Parietal lobe (tissue), 1 donor: ENCODE measurements around the gene OR4B1. TPM values are rescaled to one million over a fixed set of nuclear protein-coding genes. Genes with fewer than 3 reads are reported as not detected.

ENCODE experiments used
- total RNA-seq: library from RNA; depleted of rRNA; stranded (reverse); fragments of >200 nt; gene quantifications from one replicate; pipeline ENCODE4 v1.2.3, GENCODE V29; 2014

The OR4B1 gene, protein sequence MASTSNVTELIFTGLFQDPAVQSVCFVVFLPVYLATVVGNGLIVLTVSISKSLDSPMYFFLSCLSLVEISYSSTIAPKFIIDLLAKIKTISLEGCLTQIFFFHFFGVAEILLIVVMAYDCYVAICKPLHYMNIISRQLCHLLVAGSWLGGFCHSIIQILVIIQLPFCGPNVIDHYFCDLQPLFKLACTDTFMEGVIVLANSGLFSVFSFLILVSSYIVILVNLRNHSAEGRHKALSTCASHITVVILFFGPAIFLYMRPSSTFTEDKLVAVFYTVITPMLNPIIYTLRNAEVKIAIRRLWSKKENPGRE
- not detected for total RNA-seq

GRCh38 chr11:48216510-48216909, at the start of gene OR4B1:
Gene OR4B1 (plus strand): TSS chr11:48216810. CDS start chr11:48216810, 0 bp downstream.

DNA sequence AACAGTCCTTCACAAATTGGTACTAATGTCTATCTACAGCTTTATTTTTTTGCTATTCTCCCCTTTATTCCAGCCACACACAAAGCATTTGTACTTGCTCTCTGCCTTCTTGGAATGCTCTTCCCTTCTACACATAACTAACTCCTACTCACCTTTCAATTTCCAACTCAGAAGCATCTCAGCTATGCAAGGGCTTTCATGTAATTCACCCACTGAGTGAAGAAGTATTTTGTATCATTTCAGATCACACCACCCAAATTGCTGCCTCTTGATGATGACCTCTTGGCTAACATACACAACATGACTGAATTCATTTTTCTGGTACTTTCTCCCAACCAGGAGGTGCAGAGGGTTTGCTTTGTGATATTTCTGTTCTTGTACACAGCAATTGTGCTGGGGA, 28.2 kb downstream of the OR4B1 start, which contains the start of gene OR4X2:
TSS of gene OR4X2 (plus strand) at position 301 of the 400 bp plus-strand sequence. CDS start at position 301, 0 bp downstream.

GRCh38 chr11:48263423-48263911, 46.9 kb downstream of the OR4B1 start, which contains the start of gene OR4X1:
Gene OR4X1 (plus strand): TSS chr11:48263861. CDS start chr11:48263861, 0 bp downstream.

Other genes with a start within 250 kb of the OR4B1 start
- 18.8 TPM for gene PTPRJ, start 236.3 kb upstream of the OR4B1 start, total RNA-seq
- gene OR4X2, start 28.3 kb downstream of the OR4B1 start, total RNA-seq = not detected
- gene OR4X1, start 47.1 kb downstream of the OR4B1 start, total RNA-seq = not detected
- not detected for gene OR4S1, start 89.4 kb downstream of the OR4B1 start, total RNA-seq
- not detected for gene OR4C3, start 108.1 kb downstream of the OR4B1 start, total RNA-seq
- not detected for gene OR4C5, start 149.7 kb downstream of the OR4B1 start, total RNA-seq